KMS-11 (cell line): Measurements from ENCODE around the gene KRTAP4-12.

Experiments
- H2AFZ ChIP-seq: fragments of 200-600 bp; sonication (generic); 2 replicates; pipeline ENCODE4 v1.6.1; 2016; ENCODE audit warnings: antibody characterized with exemption, mixed run types, low read depth
- H3K27ac ChIP-seq: fragments of 200-600 bp; sonication (generic); 2 replicates; pipeline ENCODE4 v1.6.1; 2016; ENCODE audit warnings: mild to moderate bottlenecking, mixed run types
- H3K27me3 ChIP-seq: fragments of 200-600 bp; sonication (generic); 2 replicates; pipeline ENCODE4 v1.6.1; 2017; ENCODE audit warnings: mild to moderate bottlenecking, low read depth, mixed run types, moderate library complexity; ENCODE audit not compliant: insufficient read depth
- H3K36me3 ChIP-seq: fragments of 200-600 bp; sonication (generic); 2 replicates; pipeline ENCODE4 v1.6.1; 2017; ENCODE audit warnings: mild to moderate bottlenecking, mixed run types; ENCODE audit not compliant: insufficient read depth
- H3K4me1 ChIP-seq: fragments of 200-600 bp; sonication (generic); 2 replicates; pipeline ENCODE4 v1.6.1; 2016; ENCODE audit warnings: mild to moderate bottlenecking, low read depth, mixed run types; ENCODE audit not compliant: poor library complexity, severe bottlenecking
- H3K4me2 ChIP-seq: fragments of 200-600 bp; sonication (generic); 2 replicates; pipeline ENCODE4 v1.7.0; 2016; ENCODE audit warnings: mild to moderate bottlenecking, mixed run types
- H3K4me3 ChIP-seq: fragments of 200-600 bp; sonication (generic); IDR thresholded peaks from 2 replicates; pipeline ENCODE4 v1.6.1; 2017; ENCODE audit warnings: low read depth, low read length, mixed read lengths; ENCODE audit not compliant: insufficient read depth
- H3K79me2 ChIP-seq: fragments of 200-600 bp; sonication (generic); 2 replicates; pipeline ENCODE4 v1.6.1; 2016; ENCODE audit warnings: low read depth, mixed run types; ENCODE audit not compliant: insufficient read depth
- H3K9ac ChIP-seq: fragments of 200-600 bp; sonication (generic); 2 replicates; pipeline ENCODE4 v1.6.1; 2016; ENCODE audit warnings: mild to moderate bottlenecking, mixed run types
- H4K20me1 ChIP-seq: fragments of 200-600 bp; sonication (generic); 2 replicates; pipeline ENCODE4 v1.6.1; 2016; ENCODE audit warnings: mild to moderate bottlenecking, mixed run types; ENCODE audit not compliant: insufficient read depth
- CTCF ChIP-seq: fragments of 200-600 bp; sonication (generic); conservative IDR thresholded peaks from 2 replicates; pipeline ENCODE4 v1.6.1; 2017; ENCODE audit warnings: low read depth, mild to moderate bottlenecking, antibody characterized with exemption, low read length, moderate library complexity, mixed read lengths

Gene KRTAP4-12

GRCh38 chr17:41073676-41074075 is 50.3 kb downstream of the KRTAP4-12 start:
- no peaks in the 10 kb centered on the region for H3K4me1 ChIP-seq
- no peak overlapping the region for H3K4me3 ChIP-seq
- no peak overlapping the region for H2AFZ ChIP-seq
- TF ChIP-seq CTCF: no peak
- H3K4me2 ChIP-seq: no peak overlapping the region
- H3K27me3 ChIP-seq: no peaks in the 10 kb centered on the region
- no peak overlapping the region for H3K27ac ChIP-seq
- H3K36me3 ChIP-seq: no peaks in the 10 kb centered on the region
- no peaks in the 10 kb centered on the region for H4K20me1 ChIP-seq
- no peaks in the 10 kb centered on the region for H3K79me2 ChIP-seq
- no peak overlapping the region for H3K9ac ChIP-seq
